HepG2 (cell line): ENCODE measurements around the gene ZCCHC8.

ENCODE experiments used
- KDM5B ChIP-seq: sonication (generic); formaldehyde crosslinking; IDR thresholded peaks from 2 replicates; pipeline ENCODE4 v1.4.0; 2020; ENCODE audit warnings: missing genetic modification reagents, mild to moderate bottlenecking, borderline replicate concordance
- PAXIP1 ChIP-seq: sonication (generic); formaldehyde crosslinking; conservative IDR thresholded peaks from 2 replicates; pipeline ENCODE4 v1.4.0; 2020; ENCODE audit warnings: mild to moderate bottlenecking, missing genetic modification reagents, moderate library complexity
- PREB ChIP-seq: sonication (generic); formaldehyde crosslinking; IDR thresholded peaks from 2 replicates; pipeline ENCODE4 v1.4.0; 2020; ENCODE audit warnings: missing genetic modification reagents
- SIN3A ChIP-seq: IDR thresholded peaks from 2 replicates; pipeline ENCODE4 v1.6.1; 2011; ENCODE audit warnings: low read depth, mild to moderate bottlenecking, control low read depth, low read length, borderline replicate concordance
- ZNF18 ChIP-seq: sonication (generic); formaldehyde crosslinking; IDR thresholded peaks from 2 replicates; pipeline ENCODE4 v1.8.0; 2022; ENCODE audit warnings: mild to moderate bottlenecking, missing genetic modification reagents; ENCODE audit not compliant: insufficient replicate concordance

- TF ChIP-seq SIN3A: no peak
- TF ChIP-seq PAXIP1 (CRISPR knock-in tag): no peak
- no peak for TF ChIP-seq ZNF18
- TF ChIP-seq PREB (CRISPR knock-in tag): no peak
- no peak for TF ChIP-seq KDM5B (CRISPR knock-in tag)
Measured at GRCh38 chr12:122437656-122438121, 63.0 kb downstream of the ZCCHC8 start.
